ENCODE data around the gene MFN2. TPM values are rescaled to one million over a fixed set of nuclear protein-coding genes. Genes with fewer than 3 reads are reported as not detected.

Gene MFN2
- polyA plus RNA-seq, 1 donor from 2014 or later = 64.9 TPM

DNA sequence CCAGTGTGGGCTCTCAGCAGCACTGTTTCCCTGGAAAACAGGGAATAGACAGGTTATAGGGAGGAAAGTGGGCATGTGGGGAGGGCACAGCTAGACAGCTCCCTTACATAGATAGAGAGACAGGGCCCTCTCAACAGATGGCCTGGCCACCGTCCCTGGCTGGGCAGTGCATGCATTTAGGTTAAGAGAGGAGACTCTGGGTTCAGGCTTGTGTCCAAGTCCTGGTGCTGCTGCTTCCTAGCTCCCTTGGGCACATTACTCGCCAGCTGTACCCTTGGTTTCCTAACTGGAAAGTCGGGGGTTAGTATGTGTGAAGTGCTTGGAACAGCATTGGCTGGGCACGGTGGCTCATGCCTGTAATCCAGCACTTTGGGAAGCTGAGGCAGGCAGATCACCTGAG is 36.6 kb upstream of the MFN2 start:
- Histone ChIP-seq H3K27ac (ENCODE audit: low read length) (peak overlapping the region; percentile 48), H3K27me3 (ENCODE audit: insufficient read depth, low read depth, low read length) (no peaks in the 10 kb centered on the region), H3K9me3 (ENCODE audit: low read length) (no peaks in the 10 kb centered on the region), H4K20me1 (ENCODE audit: insufficient read depth) (no peaks in the 10 kb centered on the region), H3K79me2 (replicated peaks; ENCODE audit: insufficient read depth, low read length) (no peaks in the 10 kb centered on the region), H3K9me2 (ENCODE audit: insufficient read depth, low read length) (no peaks in the 10 kb centered on the region), H3K4me2 (ENCODE audit: low read length) (no peak overlapping the region), H3K4me3 (ENCODE audit: low read length) (no peak overlapping the region), H3F3A (ENCODE audit: insufficient read depth, low read length, poor library complexity, severe bottlenecking) (no peaks in the 10 kb centered on the region), H3K9ac (ENCODE audit: low read length) (no peak overlapping the region), H2AFZ (ENCODE audit: low read depth, low read length) (no peak overlapping the region), H3K36me3 (ENCODE audit: insufficient read depth, low read length) (no peaks in the 10 kb centered on the region)
- TF ChIP-seq CTCF (IDR thresholded peaks at IDR 0.05; ENCODE audit: poor library complexity, severe bottlenecking) (no peak), RAD21 (conservative IDR thresholded peaks at IDR 0.05) (no peak), EP300 (conservative IDR thresholded peaks at IDR 0.05; ENCODE audit: poor library complexity, severe bottlenecking) (no peak), MXI1 (conservative IDR thresholded peaks at IDR 0.05; ENCODE audit: poor library complexity, severe bottlenecking) (no peak), POLR2AphosphoS5 (IDR thresholded peaks at IDR 0.05) (no peak), SMC3 (conservative IDR thresholded peaks at IDR 0.05; ENCODE audit: poor library complexity) (no peak), EZH2 (IDR thresholded peaks at IDR 0.05; ENCODE audit: borderline replicate concordance, insufficient read depth, low read length, poor library complexity, severe bottlenecking) (no peak), TAF1 (IDR thresholded peaks at IDR 0.05; ENCODE audit: low read depth) (no peak), REST (IDR thresholded peaks at IDR 0.05; ENCODE audit: borderline replicate concordance) (no peak)

- Histone ChIP-seq H3K9me2 (ENCODE audit: insufficient read depth, low read length) (no peaks in the 10 kb centered on the region), H4K20me1 (ENCODE audit: insufficient read depth) (no peaks in the 10 kb centered on the region), H3K27me3 (ENCODE audit: insufficient read depth, low read depth, low read length) (no peaks in the 10 kb centered on the region), H3K36me3 (ENCODE audit: insufficient read depth, low read length) (no peaks in the 10 kb centered on the region), H3K9ac (ENCODE audit: low read length) (peak overlapping the region; percentile 54), H3K4me3 (ENCODE audit: low read length) (peak overlapping the region; percentile 10), H3F3A (ENCODE audit: insufficient read depth, low read length, poor library complexity, severe bottlenecking) (no peaks in the 10 kb centered on the region), H2AFZ (ENCODE audit: low read depth, low read length) (peak overlapping the region; percentile 65), H3K4me2 (ENCODE audit: low read length) (no peak overlapping the region), H3K79me2 (replicated peaks; ENCODE audit: insufficient read depth, low read length) (no peaks in the 10 kb centered on the region), H3K27ac (ENCODE audit: low read length) (peak overlapping the region; percentile 48), H3K9me3 (ENCODE audit: low read length) (no peaks in the 10 kb centered on the region)
- TF ChIP-seq EP300 (conservative IDR thresholded peaks at IDR 0.05; ENCODE audit: poor library complexity, severe bottlenecking) (peak; percentile 42), POLR2AphosphoS5 (IDR thresholded peaks at IDR 0.05) (peak; percentile 58), EZH2 (IDR thresholded peaks at IDR 0.05; ENCODE audit: borderline replicate concordance, insufficient read depth, low read length, poor library complexity, severe bottlenecking) (no peak), REST (IDR thresholded peaks at IDR 0.05; ENCODE audit: borderline replicate concordance) (peak; percentile 49)
Observed at GRCh38 chr1:11944358-11944931, 35.8 kb upstream of the MFN2 start.

Measured in neural cell (in vitro differentiated cells).